ENCODE data around the gene USP24. TPM values are rescaled to one million over a fixed set of nuclear protein-coding genes. Genes with fewer than 3 reads are reported as not detected.

The USP24 gene
- total and polyA plus RNA-seq, 12 donors: 11.3 to 45.1 (median 25.9) TPM

GRCh38 chr1:55047611-55048010 lies 167.6 kb downstream of the USP24 start:
- H3K27me3 ChIP-seq: no peaks in the 10 kb centered on the region
- WGBS, 4 donors: 84 to 92% (median 90%) methylated on average over 2 to 3 of the region's 3 CpGs
- H3K9me3 ChIP-seq (replicated peaks in 1 of 3): no peaks in the 10 kb centered on the region
- intact Hi-C loops (cut with DNase I): no loop called here
- H3K27ac ChIP-seq: no peak overlapping the region
- no peak for TF ChIP-seq POLR2A (IDR thresholded peaks at IDR 0.05)
- H3K36me3 ChIP-seq (replicated peaks in 1 of 2): no peaks in the 10 kb centered on the region
- H3K4me1 ChIP-seq (replicated peaks in 1 of 2): no peaks in the 10 kb centered on the region
- DNase-seq: no peak
- H3K4me3 ChIP-seq: no peak overlapping the region

- Histone ChIP-seq H3K4me3 (no peak overlapping the region), H3K9me3 (replicated peaks in 1 of 3) (no peaks in the 10 kb centered on the region), H3K4me1 (replicated peaks in 1 of 2) (no peaks in the 10 kb centered on the region), H3K27me3 (no peaks in the 10 kb centered on the region), H3K27ac (no peak overlapping the region), H3K36me3 (replicated peaks in 1 of 2) (no peaks in the 10 kb centered on the region)
- intact Hi-C loops (cut with DNase I): no loop called here
- DNase-seq: no peak
- no peak for TF ChIP-seq POLR2A (IDR thresholded peaks at IDR 0.05)
- no peak for TF ChIP-seq CTCF (IDR thresholded peaks at IDR 0.05)
- 78 to 84% (median 80%) methylated on average over 4 of the region's 4 CpGs for WGBS, 4 donors
Observed at GRCh38 chr1:55046871-55047270, 168.3 kb downstream of the USP24 start.

GRCh38 chr1:55045430-55045829 lies 169.7 kb downstream of the USP24 start:
- intact Hi-C loops (cut with DNase I): no loop called here
- peaks cover 4% of the 10 kb centered on the region for H3K27me3 ChIP-seq
- H3K4me1 ChIP-seq (replicated peaks in 1 of 2): no peaks in the 10 kb centered on the region
- 91 to 95% (median 93%) methylated on average over 10 of the region's 10 CpGs for WGBS, 4 donors
- TF ChIP-seq POLR2A (IDR thresholded peaks at IDR 0.05): no peak
- H3K27ac ChIP-seq: no peak overlapping the region
- H3K4me3 ChIP-seq: no peak overlapping the region
- no peak for DNase-seq
- no peaks in the 10 kb centered on the region for H3K36me3 ChIP-seq (replicated peaks in 1 of 2)
- H3K9me3 ChIP-seq (replicated peaks in 1 of 3): no peaks in the 10 kb centered on the region

- TF ChIP-seq POLR2A (IDR thresholded peaks at IDR 0.05) (no peak), CTCF (IDR thresholded peaks at IDR 0.05) (no peak)
- Histone ChIP-seq H3K9me3 (replicated peaks in 1 of 3) (no peaks in the 10 kb centered on the region), H3K36me3 (replicated peaks in 1 of 2) (no peaks in the 10 kb centered on the region), H3K27ac (no peak overlapping the region), H3K4me1 (replicated peaks in 1 of 2) (no peaks in the 10 kb centered on the region), H3K4me3 (no peak overlapping the region), H3K27me3 (peaks cover 11% of the 10 kb centered on the region)
- intact Hi-C loops (cut with DNase I): no loop called here
- 74 to 80% (median 78%) methylated on average over 8 to 15 of the region's 15 CpGs for WGBS, 4 donors
- no peak for DNase-seq
Observed at GRCh38 chr1:55044617-55045397, 170.4 kb downstream of the USP24 start.

GRCh38 chr1:55043726-55044125 lies 171.4 kb downstream of the USP24 start:
- Histone ChIP-seq H3K4me3 (no peak overlapping the region), H3K36me3 (replicated peaks in 1 of 2) (no peaks in the 10 kb centered on the region), H3K27ac (no peak overlapping the region), H3K9me3 (replicated peaks in 1 of 3) (no peaks in the 10 kb centered on the region), H3K4me1 (replicated peaks in 1 of 2) (peaks cover 0 to 5% of the 10 kb centered on the region in 2 donors), H3K27me3 (peaks cover 22% of the 10 kb centered on the region)
- TF ChIP-seq CTCF (IDR thresholded peaks at IDR 0.05) (no peak), POLR2A (IDR thresholded peaks at IDR 0.05) (no peak)
- WGBS, 4 donors: 98 to 100% (median 98%) methylated on average over 3 to 9 of the region's 9 CpGs
- intact Hi-C loops (cut with DNase I): no loop called here
- DNase-seq: no peak
